HG03060 (cell line): ENCODE data around the gene ANKFN1.

Source experiments
- ATAC-seq: cut with Tn5 transposase; IDR thresholded peaks from one replicate; pipeline ENCODE4 v1.9.1; 2021; ENCODE audit warnings: low read depth, moderate number of reproducible peaks; ENCODE audit not compliant: unreplicated experiment

ANKFN1 gene

DNA sequence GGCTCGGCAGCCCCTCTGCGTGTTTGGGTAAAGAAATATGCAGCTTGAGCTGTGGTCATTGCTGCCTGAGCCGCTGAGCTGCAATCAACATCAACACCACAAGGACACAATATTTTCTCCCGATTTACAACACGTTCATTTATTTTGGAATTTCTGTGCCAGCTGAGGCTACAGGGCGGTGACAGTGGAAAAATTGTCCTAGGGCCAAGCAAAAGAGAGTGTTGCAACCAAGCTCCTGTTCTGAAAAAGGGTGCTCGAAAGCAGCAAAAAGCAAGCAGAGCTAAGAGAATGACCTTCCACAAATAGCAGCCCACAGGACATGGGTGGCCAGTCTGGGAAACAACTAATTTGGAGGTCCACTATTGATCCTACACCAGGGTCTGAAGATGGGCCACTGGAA is 404.8 kb downstream of the ANKFN1 start:
- no peak for ATAC-seq
